Brain microvascular endothelial cell (primary cell): ENCODE data around the gene VAPB.

Experiments
- DNase-seq: peaks from one replicate; pipeline ENCODE4 v3.0.0-alpha.2; 2020
- H3K27ac ChIP-seq: fragments of 250-450 bp; sonication (Bioruptor Pico); 2 replicates; pipeline ENCODE4 v1.5.1; 2020; ENCODE audit warnings: mild to moderate bottlenecking, moderate library complexity
- H3K27me3 ChIP-seq: fragments of 250-450 bp; sonication (Bioruptor Pico); replicated peaks from 2 replicates; pipeline ENCODE4 v1.5.1; 2020; ENCODE audit warnings: mild to moderate bottlenecking
- H3K36me3 ChIP-seq: fragments of 250-450 bp; sonication (Bioruptor Pico); replicated peaks from 2 replicates; pipeline ENCODE4 v1.5.1; 2020; ENCODE audit warnings: mild to moderate bottlenecking
- H3K4me3 ChIP-seq: 2 replicates; pipeline ENCODE4 v1.5.1; 2011; ENCODE audit warnings: low read depth, mild to moderate bottlenecking, control low read depth, low read length, moderate library complexity
- in situ Hi-C: cut with HindIII; loops from 2 replicates; pipeline ENCODE4 v1.10.0; 2017; ENCODE audit warnings: low sequenced_read_pairs, low pct_ligation_motif_present
- TF ChIP-seq, protein P1 (sequence below): IDR thresholded peaks from 2 replicates; pipeline ENCODE4 v1.5.1; 2011; ENCODE audit warnings: low read depth, mild to moderate bottlenecking, moderate library complexity, low read length, control low read depth, inconsistent platforms; ENCODE audit errors: missing control alignments

Gene VAPB

DNA sequence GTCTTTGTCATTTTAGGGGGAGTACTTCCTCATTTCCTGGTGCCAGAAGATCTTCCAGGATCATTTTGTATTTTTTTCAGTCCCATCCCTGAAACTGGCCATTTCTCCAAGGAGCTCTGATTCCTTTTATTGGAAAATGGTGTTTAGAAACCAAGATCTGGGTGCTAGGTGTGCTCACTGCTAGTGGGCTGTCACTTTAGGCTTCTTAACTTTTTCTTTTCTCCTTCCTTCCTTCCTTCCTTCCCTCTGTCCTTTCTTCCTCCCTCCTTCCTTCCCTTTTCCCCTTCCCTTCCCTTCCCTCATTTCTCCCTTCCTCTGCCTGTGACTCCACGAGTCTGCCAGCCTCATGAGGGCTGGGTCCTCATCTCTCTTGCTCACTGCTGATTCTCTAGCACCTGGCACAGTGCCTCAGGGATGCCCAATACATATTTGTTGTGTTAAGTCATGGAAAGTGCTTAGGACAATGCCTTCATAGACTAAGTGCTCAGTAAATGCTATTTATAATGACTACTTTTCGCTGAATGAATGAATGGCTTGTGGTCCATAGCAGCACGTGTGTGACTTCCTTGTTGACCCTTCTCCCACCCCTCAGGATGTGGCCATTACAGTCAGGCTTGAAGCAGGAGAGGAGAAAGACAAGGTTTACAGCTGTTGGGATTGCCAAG lies 89.2 kb downstream of the VAPB start:
- no peak for DNase-seq
- Histone ChIP-seq H3K27ac (no peak overlapping the region), H3K27me3 (no peaks in the 10 kb centered on the region), H3K4me3 (no peak overlapping the region), H3K36me3 (no peaks in the 10 kb centered on the region)
- TF ChIP-seq, protein P1, sequence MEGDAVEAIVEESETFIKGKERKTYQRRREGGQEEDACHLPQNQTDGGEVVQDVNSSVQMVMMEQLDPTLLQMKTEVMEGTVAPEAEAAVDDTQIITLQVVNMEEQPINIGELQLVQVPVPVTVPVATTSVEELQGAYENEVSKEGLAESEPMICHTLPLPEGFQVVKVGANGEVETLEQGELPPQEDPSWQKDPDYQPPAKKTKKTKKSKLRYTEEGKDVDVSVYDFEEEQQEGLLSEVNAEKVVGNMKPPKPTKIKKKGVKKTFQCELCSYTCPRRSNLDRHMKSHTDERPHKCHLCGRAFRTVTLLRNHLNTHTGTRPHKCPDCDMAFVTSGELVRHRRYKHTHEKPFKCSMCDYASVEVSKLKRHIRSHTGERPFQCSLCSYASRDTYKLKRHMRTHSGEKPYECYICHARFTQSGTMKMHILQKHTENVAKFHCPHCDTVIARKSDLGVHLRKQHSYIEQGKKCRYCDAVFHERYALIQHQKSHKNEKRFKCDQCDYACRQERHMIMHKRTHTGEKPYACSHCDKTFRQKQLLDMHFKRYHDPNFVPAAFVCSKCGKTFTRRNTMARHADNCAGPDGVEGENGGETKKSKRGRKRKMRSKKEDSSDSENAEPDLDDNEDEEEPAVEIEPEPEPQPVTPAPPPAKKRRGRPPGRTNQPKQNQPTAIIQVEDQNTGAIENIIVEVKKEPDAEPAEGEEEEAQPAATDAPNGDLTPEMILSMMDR = no peak
- in situ Hi-C loops = no loop called here

- DNase-seq = no peak
- Histone ChIP-seq H3K36me3 (no peaks in the 10 kb centered on the region), H3K4me3 (no peak overlapping the region), H3K27me3 (no peaks in the 10 kb centered on the region), H3K27ac (no peak overlapping the region)
- TF ChIP-seq, protein P1 = no peak
- in situ Hi-C loops = no loop called here
Measured at GRCh38 chr20:58479726-58480440, 90.9 kb downstream of the VAPB start.

DNA sequence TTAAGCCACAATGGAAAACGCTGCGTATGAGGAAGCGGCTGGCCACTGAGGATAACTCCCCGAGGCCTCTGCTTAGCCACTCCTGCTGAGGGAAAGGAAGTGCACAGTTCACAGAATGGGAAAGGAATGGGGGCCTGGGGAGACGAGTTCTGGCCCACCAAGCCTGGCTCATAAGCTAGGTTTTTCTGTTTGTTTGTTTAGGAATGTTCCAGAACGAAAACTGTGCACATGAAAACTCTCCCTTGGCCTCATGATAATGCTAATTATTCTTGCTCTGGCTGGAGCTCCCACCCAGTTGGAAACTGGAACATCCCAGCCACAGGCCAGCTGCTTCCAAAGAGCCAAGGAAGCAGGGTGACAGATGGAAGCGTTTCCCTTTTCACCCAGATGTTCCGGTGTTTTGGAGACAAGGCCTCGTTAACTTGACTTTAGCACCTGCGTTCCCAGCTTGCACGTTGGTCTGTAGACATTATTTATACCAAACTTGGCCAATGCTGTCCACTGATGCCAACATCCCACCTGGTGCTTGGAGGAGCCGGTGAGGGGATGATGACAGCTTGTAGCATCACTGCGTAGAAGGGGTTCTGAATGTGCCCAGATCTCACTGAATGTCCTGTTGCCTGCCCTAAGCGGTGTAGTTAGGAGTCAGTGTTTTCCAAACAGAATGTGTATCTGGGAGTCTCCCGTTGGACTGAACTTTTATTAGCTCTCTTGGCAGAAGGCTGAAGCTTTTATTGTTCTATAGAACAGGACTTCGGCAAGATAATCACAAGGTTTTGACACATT lies 91.7 kb downstream of the VAPB start:
- Histone ChIP-seq H3K27ac (no peak overlapping the region), H3K36me3 (no peaks in the 10 kb centered on the region), H3K4me3 (no peak overlapping the region), H3K27me3 (no peaks in the 10 kb centered on the region)
- no peak for DNase-seq
- TF ChIP-seq, protein P1 = no peak
- in situ Hi-C loops = no loop called here

DNA sequence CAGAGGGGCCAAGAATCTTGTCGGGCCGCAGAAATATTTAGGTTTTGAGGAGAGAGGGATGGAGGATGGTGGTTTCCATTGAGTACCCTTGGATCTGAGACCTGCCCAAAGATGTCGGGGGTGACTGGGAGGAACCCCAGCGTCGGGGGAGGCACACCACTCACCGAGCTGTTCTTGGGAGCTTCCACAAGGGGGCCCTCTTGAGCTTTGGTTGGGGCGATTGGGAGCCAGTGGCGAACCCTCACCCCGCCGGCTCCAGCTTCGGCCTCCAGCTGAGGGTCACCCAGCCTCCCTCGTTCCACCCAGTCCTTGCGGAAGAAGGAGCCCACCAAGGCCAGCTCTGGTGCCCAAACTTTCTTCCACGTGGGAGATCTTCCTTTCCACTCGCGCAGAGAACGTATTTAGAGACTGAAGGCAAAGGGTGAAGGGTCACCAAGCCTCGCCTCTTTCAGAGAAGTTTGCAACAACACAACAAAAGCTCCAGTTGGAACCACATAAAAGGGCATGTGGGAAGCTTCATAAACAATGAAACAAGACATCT lies 92.5 kb downstream of the VAPB start:
- peak; percentile 6 for DNase-seq

DNA sequence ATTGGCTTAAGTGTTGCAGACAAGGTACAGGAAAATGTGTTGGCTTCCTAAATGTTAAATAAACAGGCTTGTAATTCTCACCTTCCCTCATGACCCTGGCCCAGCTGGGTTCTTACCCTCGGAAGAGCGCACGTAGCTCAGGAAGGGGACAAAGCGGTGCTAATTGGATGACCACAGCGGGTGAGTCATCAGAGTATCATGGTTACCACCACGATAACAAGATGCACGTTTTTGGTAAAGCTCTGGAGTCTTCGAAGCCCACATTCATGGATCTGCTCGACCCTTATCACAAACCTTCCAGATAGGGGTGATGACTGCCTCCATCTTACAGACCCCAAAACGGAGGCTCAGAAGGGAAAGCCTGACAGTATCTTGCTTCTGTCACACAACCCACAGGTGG lies 93.4 kb downstream of the VAPB start:
- no peak overlapping the region for H3K4me3 ChIP-seq
- DNase-seq = peak; percentile 32
- in situ Hi-C loops = no loop called here
- H3K36me3 ChIP-seq = no peaks in the 10 kb centered on the region
- no peaks in the 10 kb centered on the region for H3K27me3 ChIP-seq
- TF ChIP-seq, protein P1 = no peak
- no peak overlapping the region for H3K27ac ChIP-seq

More for the DNA sequence above, 92.5 kb downstream of the VAPB start:
- in situ Hi-C loops = no loop called here
- H3K27ac ChIP-seq = no peak overlapping the region
- TF ChIP-seq, protein P1 = peak; percentile 82
- no peaks in the 10 kb centered on the region for H3K36me3 ChIP-seq
- no peak overlapping the region for H3K4me3 ChIP-seq
- H3K27me3 ChIP-seq = no peaks in the 10 kb centered on the region
